ENCODE data around the gene RBBP7.

GRCh38 chrX:16843208-16843909 is 26.8 kb downstream of the RBBP7 start:
- TF ChIP-seq CTCF (conservative IDR thresholded peaks at IDR 0.05; ENCODE audit: low read depth, low read length), result no peak
- TF ChIP-seq EZH2 (IDR thresholded peaks at IDR 0.05; ENCODE audit: low read length, unreplicated experiment), result no peak
- no peak for TF ChIP-seq EZH2phosphoT487 (IDR thresholded peaks at IDR 0.05; ENCODE audit: borderline replicate concordance, low read length)
